Muscle of leg (tissue), 11 donors: ENCODE measurements around the gene ADGRF5. TPM values are rescaled to one million over a fixed set of nuclear protein-coding genes. Genes with fewer than 3 reads are reported as not detected.

ENCODE experiments used
- DNase-seq: peaks from one replicate; pipeline ENCODE4 v3.0.0; 2013
- H3K27ac ChIP-seq: one replicate; pipeline ENCODE4 v1.5.1; 2013; ENCODE audit warnings: mild to moderate bottlenecking, low read length, control low read depth
- H3K27me3 ChIP-seq: one replicate; pipeline ENCODE4 v1.6.1; 2013; ENCODE audit warnings: low read length; ENCODE audit not compliant: control insufficient read depth, insufficient read depth
- H3K36me3 ChIP-seq: one replicate; pipeline ENCODE4 v1.6.1; 2013; ENCODE audit warnings: low read length; ENCODE audit not compliant: control insufficient read depth, insufficient read depth
- H3K4me1 ChIP-seq: one replicate; pipeline ENCODE4 v1.6.1; 2013; ENCODE audit warnings: low read length; ENCODE audit not compliant: control insufficient read depth, insufficient read depth
- H3K4me3 ChIP-seq: one replicate; pipeline ENCODE4 v1.5.1; 2013; ENCODE audit warnings: low read length, control low read depth
- H3K9me3 ChIP-seq: replicated peaks from 2 replicates; pipeline ENCODE4 v1.6.1; 2013; ENCODE audit warnings: low read depth, low read length; ENCODE audit not compliant: control insufficient read depth
- WGBS: methylation state at CpG from one replicate; pipeline ENCODE4 v1.1.5; 2013; ENCODE audit warnings: missing lambda C conversion rate; ENCODE audit not compliant: insufficient coverage; 5-methylcytosine and 5-hydroxymethylcytosine counted together
- polyA plus RNA-seq, 8 donors: library from polyadenylated mRNA; unstranded; fragments of 120-200 nt; gene quantifications; one replicate each; pipeline versions ENCODE4 v1.2.1 to v1.2.3, GENCODE V29; 2013; ENCODE audit warnings: inconsistent platforms in 1 of 8, low replicate concordance in 1 of 8; ENCODE audit not compliant: insufficient read length in 8 of 8, insufficient read depth in 1 of 8
- total RNA-seq: library from RNA; stranded (reverse); fragments of 120-200 nt; gene quantifications from one replicate; pipeline ENCODE4 v1.2.4, GENCODE V29; 2013

ADGRF5 gene
- total and polyA plus RNA-seq, 9 donors, result 19.1 to 28.7 (median 25.2) TPM

GRCh38 chr6:46932526-46933319 is 11.0 kb upstream of the ADGRF5 start:
- no peaks in the 10 kb centered on the region for H3K27me3 ChIP-seq
- H3K4me3 ChIP-seq, result no peak overlapping the region
- peaks cover 11% of the 10 kb centered on the region for H3K4me1 ChIP-seq
- no peaks in the 10 kb centered on the region for H3K36me3 ChIP-seq
- DNase-seq, result no peak
- WGBS, result 66% methylated on average over 4 of the region's 10 CpGs
- peak overlapping the region; percentile 72 for H3K27ac ChIP-seq
- H3K9me3 ChIP-seq, result no peaks in the 10 kb centered on the region

GRCh38 chr6:46931416-46931815 is 9.7 kb upstream of the ADGRF5 start:
- no peak for DNase-seq
- H3K27me3 ChIP-seq, result no peaks in the 10 kb centered on the region
- peaks cover 7% of the 10 kb centered on the region for H3K4me1 ChIP-seq
- no peak overlapping the region for H3K4me3 ChIP-seq
- H3K9me3 ChIP-seq, result no peaks in the 10 kb centered on the region
- no peak overlapping the region for H3K27ac ChIP-seq
- H3K36me3 ChIP-seq, result no peaks in the 10 kb centered on the region
- WGBS, result no CpG with 5 or more reads among the region's 2 CpGs

- no peaks in the 10 kb centered on the region for H3K4me1 ChIP-seq
- WGBS, result 40% methylated on average over 1 of the region's 2 CpGs
- no peak overlapping the region for H3K27ac ChIP-seq
- H3K36me3 ChIP-seq, result no peaks in the 10 kb centered on the region
- no peaks in the 10 kb centered on the region for H3K9me3 ChIP-seq
- no peaks in the 10 kb centered on the region for H3K27me3 ChIP-seq
- H3K4me3 ChIP-seq, result no peak overlapping the region
- DNase-seq, result no peak
These were observed 8.6 kb upstream of the ADGRF5 start for GRCh38 chr6:46930331-46930730.

- H3K9me3 ChIP-seq, result no peaks in the 10 kb centered on the region
- no peak overlapping the region for H3K27ac ChIP-seq
- DNase-seq, result no peak
- H3K4me1 ChIP-seq, result peaks cover 2% of the 10 kb centered on the region
- WGBS, result no CpG with 5 or more reads among the region's 5 CpGs
- no peaks in the 10 kb centered on the region for H3K27me3 ChIP-seq
- no peak overlapping the region for H3K4me3 ChIP-seq
- no peaks in the 10 kb centered on the region for H3K36me3 ChIP-seq
These were observed 5.3 kb upstream of the ADGRF5 start for GRCh38 chr6:46927066-46927465.

GRCh38 chr6:46926481-46926880 is 4.7 kb upstream of the ADGRF5 start:
- no peak overlapping the region for H3K27ac ChIP-seq
- H3K4me3 ChIP-seq, result no peak overlapping the region
- WGBS, result no CpG with 5 or more reads among the region's 6 CpGs

GRCh38 chr6:46925563-46926253 is 4.0 kb upstream of the ADGRF5 start:
- Histone ChIP-seq H3K27ac (no peak overlapping the region), H3K36me3 (no peaks in the 10 kb centered on the region), H3K4me1 (peaks cover 2% of the 10 kb centered on the region), H3K27me3 (no peaks in the 10 kb centered on the region), H3K4me3 (no peak overlapping the region), H3K9me3 (no peaks in the 10 kb centered on the region)
- DNase-seq, result no peak
- WGBS, result 0% methylated on average over 1 of the region's 6 CpGs

More at GRCh38 chr6:46926481-46926880, 4.7 kb upstream of the ADGRF5 start:
- Histone ChIP-seq H3K27me3 (no peaks in the 10 kb centered on the region), H3K9me3 (no peaks in the 10 kb centered on the region), H3K36me3 (no peaks in the 10 kb centered on the region), H3K4me1 (peaks cover 2% of the 10 kb centered on the region)
- DNase-seq, result no peak

GRCh38 chr6:46923476-46923875 is 1.7 kb upstream of the ADGRF5 start:
- peaks cover 2% of the 10 kb centered on the region for H3K4me1 ChIP-seq
- no peak overlapping the region for H3K27ac ChIP-seq
- DNase-seq, result no peak

GRCh38 chr6:46921059-46921458 is 679 bp downstream of the ADGRF5 start:
- no peaks in the 10 kb centered on the region for H3K27me3 ChIP-seq
- peak overlapping the region; percentile 74 for H3K27ac ChIP-seq
- no peaks in the 10 kb centered on the region for H3K36me3 ChIP-seq
- H3K9me3 ChIP-seq, result no peaks in the 10 kb centered on the region
- WGBS, result 77% methylated on average over 4 of the region's 6 CpGs
- DNase-seq, result no peak
- peaks cover 5% of the 10 kb centered on the region for H3K4me1 ChIP-seq
- no peak overlapping the region for H3K4me3 ChIP-seq

More at GRCh38 chr6:46923476-46923875, 1.7 kb upstream of the ADGRF5 start:
- Histone ChIP-seq H3K4me3 (no peak overlapping the region), H3K27me3 (no peaks in the 10 kb centered on the region), H3K9me3 (no peaks in the 10 kb centered on the region), H3K36me3 (no peaks in the 10 kb centered on the region)
- 59% methylated on average over 3 of the region's 7 CpGs for WGBS

- Histone ChIP-seq H3K27me3 (no peaks in the 10 kb centered on the region), H3K4me1 (peaks cover 7% of the 10 kb centered on the region), H3K9me3 (no peaks in the 10 kb centered on the region), H3K4me3 (no peak overlapping the region), H3K27ac (peak overlapping the region; percentile 26), H3K36me3 (no peaks in the 10 kb centered on the region)
- WGBS, result 33% methylated on average over 3 of the region's 3 CpGs
- peak; percentile 69 for DNase-seq
These were observed 2.9 kb downstream of the ADGRF5 start for GRCh38 chr6:46918806-46919205.

- Histone ChIP-seq H3K4me3 (no peak overlapping the region), H3K27me3 (no peaks in the 10 kb centered on the region), H3K4me1 (peaks cover 5% of the 10 kb centered on the region), H3K36me3 (no peaks in the 10 kb centered on the region), H3K27ac (no peak overlapping the region), H3K9me3 (no peaks in the 10 kb centered on the region)
- 20% methylated on average over 1 of the region's 3 CpGs for WGBS
- DNase-seq, result no peak
These were observed 4.7 kb downstream of the ADGRF5 start for GRCh38 chr6:46917002-46917545.
